ENCODE results near the gene TMEM92. TPM values are rescaled to one million over a fixed set of nuclear protein-coding genes. Genes with fewer than 3 reads are reported as not detected.
"Not testable (repeated sequence)": the region's sequence is repeated elsewhere in the genome, so short reads cannot be mapped to it uniquely, and the experiment has no call there.

Gene TMEM92
- total and polyA plus RNA-seq, 8 donors, result 0.11 to 1.00 (median 0.26) TPM

DNA sequence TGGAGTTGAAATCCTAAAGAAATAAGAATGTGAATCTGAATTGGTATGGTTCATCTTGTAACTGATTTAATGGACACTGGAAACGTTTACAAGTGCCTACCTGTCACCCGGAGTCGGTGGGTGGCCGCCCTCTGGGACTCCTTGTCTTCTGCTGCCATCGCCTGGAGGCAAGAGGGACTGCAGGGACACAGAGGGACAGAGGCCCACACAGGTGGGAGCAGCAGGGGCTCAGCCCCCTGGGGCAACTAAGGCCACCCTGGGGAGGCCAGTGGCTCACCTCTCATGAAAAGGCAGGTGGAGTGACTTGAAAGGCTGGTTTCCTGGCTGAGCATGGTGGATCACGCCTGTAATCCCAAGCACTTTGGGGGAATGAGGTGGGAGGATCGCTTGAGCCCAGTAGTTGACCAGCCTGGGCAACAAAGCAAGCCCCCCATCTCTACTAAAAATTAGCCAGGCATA is 23.2 kb downstream of the TMEM92 start:
- Histone ChIP-seq H3K36me3 (no peaks in the 10 kb centered on the region), H3K4me3 (no peak overlapping the region), H3K9me3 (no peaks in the 10 kb centered on the region), H3K4me1 (no peaks in the 10 kb centered on the region), H3K27ac (no peak overlapping the region), H3K27me3 (no peaks in the 10 kb centered on the region)
- TF ChIP-seq, protein P1, sequence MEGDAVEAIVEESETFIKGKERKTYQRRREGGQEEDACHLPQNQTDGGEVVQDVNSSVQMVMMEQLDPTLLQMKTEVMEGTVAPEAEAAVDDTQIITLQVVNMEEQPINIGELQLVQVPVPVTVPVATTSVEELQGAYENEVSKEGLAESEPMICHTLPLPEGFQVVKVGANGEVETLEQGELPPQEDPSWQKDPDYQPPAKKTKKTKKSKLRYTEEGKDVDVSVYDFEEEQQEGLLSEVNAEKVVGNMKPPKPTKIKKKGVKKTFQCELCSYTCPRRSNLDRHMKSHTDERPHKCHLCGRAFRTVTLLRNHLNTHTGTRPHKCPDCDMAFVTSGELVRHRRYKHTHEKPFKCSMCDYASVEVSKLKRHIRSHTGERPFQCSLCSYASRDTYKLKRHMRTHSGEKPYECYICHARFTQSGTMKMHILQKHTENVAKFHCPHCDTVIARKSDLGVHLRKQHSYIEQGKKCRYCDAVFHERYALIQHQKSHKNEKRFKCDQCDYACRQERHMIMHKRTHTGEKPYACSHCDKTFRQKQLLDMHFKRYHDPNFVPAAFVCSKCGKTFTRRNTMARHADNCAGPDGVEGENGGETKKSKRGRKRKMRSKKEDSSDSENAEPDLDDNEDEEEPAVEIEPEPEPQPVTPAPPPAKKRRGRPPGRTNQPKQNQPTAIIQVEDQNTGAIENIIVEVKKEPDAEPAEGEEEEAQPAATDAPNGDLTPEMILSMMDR (IDR thresholded peaks at IDR 0.05), result peak; percentile 76 to 91 (median 90)
- DNase-seq, result peak; percentile 59 to 92 (median 83)
- WGBS, 2 donors, result 14 to 17% methylated on average over 7 of the region's 7 CpGs
- ATAC-seq, result peak; percentile 85 to 100 (median 98)
- no peak for FAIRE-seq
- intact Hi-C loops (cut with DNase I), result loop anchor here in 2 of 3 donors (5.0 kb wide), 1 partner anchor 95 kb away; the partner anchor contains the start of gene COL1A1 (in 2 of the 2)

GRCh38 chr17:50298018-50298417 is 23.8 kb downstream of the TMEM92 start:
- no peaks in the 10 kb centered on the region for H3K36me3 ChIP-seq

GRCh38 chr17:50299776-50300175 is 25.5 kb downstream of the TMEM92 start:
- no peaks in the 10 kb centered on the region for H3K9me3 ChIP-seq
- DNase-seq (no peak), FAIRE-seq (no peak), ATAC-seq (no peak)
- intact Hi-C loops (cut with DNase I), result loop anchor here in 2 of 3 donors (5.0 kb wide), 1 partner anchor 97 kb away; the partner anchor contains the start of gene COL1A1 (in 2 of the 2)
- H3K27ac ChIP-seq, result no peak overlapping the region
- H3K4me3 ChIP-seq, result no peak overlapping the region
- no peaks in the 10 kb centered on the region for H3K36me3 ChIP-seq
- H3K27me3 ChIP-seq, result no peaks in the 10 kb centered on the region
- 73 to 85% methylated on average over 3 of the region's 3 CpGs for WGBS, 2 donors
- H3K4me1 ChIP-seq, result peaks cover 0 to 1% (median 0%) of the 10 kb centered on the region in 3 donors
- TF ChIP-seq, protein P1 (IDR thresholded peaks at IDR 0.05), result no peak

More at GRCh38 chr17:50298018-50298417, 23.8 kb downstream of the TMEM92 start:
- TF ChIP-seq, protein P1 (IDR thresholded peaks at IDR 0.05), result no peak
- WGBS, 2 donors, result 64 to 70% methylated on average over 11 of the region's 11 CpGs
- ATAC-seq, result no peak
- Histone ChIP-seq H3K27me3 (no peaks in the 10 kb centered on the region), H3K4me1 (no peaks in the 10 kb centered on the region), H3K27ac (no peak overlapping the region), H3K9me3 (no peaks in the 10 kb centered on the region), H3K4me3 (no peak overlapping the region)
- intact Hi-C loops (cut with DNase I), result loop anchor here in 2 of 3 donors (5.0 kb wide), 1 partner anchor 96 kb away; the partner anchor contains the start of gene COL1A1 (in 2 of the 2)
- no peak for DNase-seq
- no peak for FAIRE-seq

- DNase-seq; H3K36me3 ChIP-seq; H3K4me1 ChIP-seq; H3K4me3 ChIP-seq; H3K27ac ChIP-seq; H3K9me3 ChIP-seq; H3K27me3 ChIP-seq; intact Hi-C loops (cut with DNase I); ATAC-seq; FAIRE-seq: not testable (repeated sequence)
- 58 to 68% methylated on average over 1 of the region's 1 CpG for WGBS, 2 donors
Observed at GRCh38 chr17:50300824-50301223, 26.6 kb downstream of the TMEM92 start.

- no peaks in the 10 kb centered on the region for H3K9me3 ChIP-seq
- H3K36me3 ChIP-seq, result no peaks in the 10 kb centered on the region
- intact Hi-C loops (cut with DNase I), result no loop called here
- H3K4me3 ChIP-seq, result no peak overlapping the region
- peaks cover 0 to 10% (median 0%) of the 10 kb centered on the region in 3 donors for H3K4me1 ChIP-seq
- DNase-seq (no peak), FAIRE-seq (no peak), ATAC-seq (peak in 1 of 4 donors; percentile 29)
- 46 to 50% methylated on average over 9 of the region's 9 CpGs for WGBS, 2 donors
- H3K27me3 ChIP-seq, result no peaks in the 10 kb centered on the region
- no peak overlapping the region for H3K27ac ChIP-seq
- TF ChIP-seq, protein P1 (IDR thresholded peaks at IDR 0.05), result no peak
Observed at GRCh38 chr17:50301891-50302584, 27.8 kb downstream of the TMEM92 start.
